GM18861 (cell line): ENCODE data around the gene TMEM190.
A peak's percentile ranks its signal among the peaks of the same experiment; 100 is the strongest.

ENCODE experiments used
- ATAC-seq: cut with Tn5 transposase; IDR thresholded peaks from one replicate; pipeline ENCODE4 v1.9.1; 2021; ENCODE audit not compliant: unreplicated experiment

TMEM190 gene

GRCh38 chr19:55369653-55370304 is 6.8 kb upstream of the TMEM190 start:
- no peak for ATAC-seq

- ATAC-seq = no peak
Observed at GRCh38 chr19:55370305-55370988, 6.2 kb upstream of the TMEM190 start, which contains the start of gene IL11. Gene IL11 (minus strand): TSS chr19:55370463. CDS start chr19:55370310, 153 bp downstream.

GRCh38 chr19:55372316-55373081 is 4.1 kb upstream of the TMEM190 start:
- ATAC-seq = no peak

- no peak for ATAC-seq
Observed at GRCh38 chr19:55373306-55373992, 3.2 kb upstream of the TMEM190 start.

GRCh38 chr19:55373993-55374757 is 2.5 kb upstream of the TMEM190 start:
- ATAC-seq = no peak

- ATAC-seq = no peak
Observed at GRCh38 chr19:55377356-55378131, 918 bp downstream of the TMEM190 start.

GRCh38 chr19:55379174-55379573 is 2.5 kb downstream of the TMEM190 start:
- ATAC-seq = no peak

GRCh38 chr19:55382013-55382412 is 5.4 kb downstream of the TMEM190 start:
- ATAC-seq = no peak

GRCh38 chr19:55382522-55383054 is 6.0 kb downstream of the TMEM190 start:
- no peak for ATAC-seq

GRCh38 chr19:55383279-55384130 is 6.9 kb downstream of the TMEM190 start:
- ATAC-seq = no peak

- no peak for ATAC-seq
Observed at GRCh38 chr19:55384131-55384919, 7.7 kb downstream of the TMEM190 start, which contains the start of gene TMEM238. Gene TMEM238 (minus strand): TSS chr19:55384292. CDS start chr19:55384259, 33 bp downstream.

GRCh38 chr19:55384920-55385723 is 8.5 kb downstream of the TMEM190 start:
- peak; percentile 51 for ATAC-seq

GRCh38 chr19:55385724-55386492 is 9.3 kb downstream of the TMEM190 start, which contains the start of gene RPL28:
Gene RPL28 (plus strand): TSS chr19:55385932. CDS start chr19:55386358, 426 bp downstream.
- ATAC-seq = peak; percentile 55

- no peak for ATAC-seq
Observed at GRCh38 chr19:55386493-55386971, 9.9 kb downstream of the TMEM190 start.

- ATAC-seq = no peak
Observed at GRCh38 chr19:55387736-55388497, 11.3 kb downstream of the TMEM190 start.
